HUES6 (cell line): ENCODE data around the gene ZDHHC7.
A peak's percentile ranks its signal among the peaks of the same experiment; 100 is the strongest.
"Not testable (repeated sequence)": the region's sequence is repeated elsewhere in the genome, so short reads cannot be mapped to it uniquely, and the experiment has no call there.

Source experiments
- H3K27ac ChIP-seq: 2 replicates; pipeline ENCODE4 v1.7.0; 2013; ENCODE audit warnings: low read depth, mild to moderate bottlenecking, low read length, inconsistent platforms
- H3K27me3 ChIP-seq: 2 replicates; pipeline ENCODE4 v1.6.1; 2013; ENCODE audit warnings: low read length; ENCODE audit not compliant: control insufficient read depth, insufficient read depth
- H3K36me3 ChIP-seq: 2 replicates; pipeline ENCODE4 v1.6.1; 2013; ENCODE audit warnings: low read length; ENCODE audit not compliant: control insufficient read depth, insufficient read depth
- H3K4me1 ChIP-seq: 2 replicates; pipeline ENCODE4 v1.6.1; 2013; ENCODE audit warnings: low read length; ENCODE audit not compliant: control insufficient read depth, insufficient read depth
- H3K4me3 ChIP-seq: 2 replicates; pipeline ENCODE4 v1.5.1; 2013; ENCODE audit warnings: low read depth, low read length
- H3K9ac ChIP-seq: one replicate; pipeline ENCODE4 v1.6.1; 2013; ENCODE audit warnings: mild to moderate bottlenecking, low read length
- H3K9me3 ChIP-seq: 2 replicates; pipeline ENCODE4 v1.6.1; 2013; ENCODE audit warnings: low read depth, low read length; ENCODE audit not compliant: control insufficient read depth, insufficient read depth

ZDHHC7 gene

GRCh38 chr16:85010931-85011845, at the start of gene ZDHHC7:
Gene ZDHHC7 (minus strand): TSS chr16:85011535. CDS start chr16:84990618, 20,917 bp downstream.
- H3K4me3 ChIP-seq = peak within 1 kb of the TSS; percentile 100
- no peaks in the 10 kb centered on the region for H3K36me3 ChIP-seq
- peaks cover 5% of the 10 kb centered on the region; the same call in 1 of the 2 replicates for H3K4me1 ChIP-seq
- peak within 1 kb of the TSS; percentile 95; the same call in 1 of the 2 replicates for H3K27ac ChIP-seq
- no peaks in the 10 kb centered on the region for H3K9me3 ChIP-seq
- peak within 1 kb of the TSS; percentile 97 for H3K9ac ChIP-seq
- no peaks in the 10 kb centered on the region for H3K27me3 ChIP-seq

GRCh38 chr16:85058909-85059308, 47.6 kb upstream of the ZDHHC7 start:
- Histone ChIP-seq H3K9me3 (no peaks in the 10 kb centered on the region), H3K36me3 (no peaks in the 10 kb centered on the region), H3K27ac (no peak overlapping the region), H3K9ac (no peak overlapping the region), H3K4me1 (peaks cover 30% of the 10 kb centered on the region), H3K4me3 (no peak overlapping the region), H3K27me3 (no peaks in the 10 kb centered on the region)

GRCh38 chr16:85057948-85058347, 46.6 kb upstream of the ZDHHC7 start:
- H3K27me3 ChIP-seq = no peaks in the 10 kb centered on the region
- no peak overlapping the region for H3K9ac ChIP-seq
- H3K4me3 ChIP-seq = no peak overlapping the region
- no peak overlapping the region for H3K27ac ChIP-seq
- no peaks in the 10 kb centered on the region for H3K9me3 ChIP-seq
- peaks cover 28% of the 10 kb centered on the region for H3K4me1 ChIP-seq
- no peaks in the 10 kb centered on the region for H3K36me3 ChIP-seq

- no peak overlapping the region for H3K27ac ChIP-seq
- H3K4me1 ChIP-seq = peaks cover 22% of the 10 kb centered on the region
- H3K27me3 ChIP-seq = no peaks in the 10 kb centered on the region
- no peak overlapping the region for H3K9ac ChIP-seq
- no peaks in the 10 kb centered on the region for H3K36me3 ChIP-seq
- no peak overlapping the region for H3K4me3 ChIP-seq
- no peaks in the 10 kb centered on the region for H3K9me3 ChIP-seq
These were observed 46.0 kb upstream of the ZDHHC7 start for GRCh38 chr16:85057212-85057889.

GRCh38 chr16:85056211-85056748, 44.9 kb upstream of the ZDHHC7 start:
- Histone ChIP-seq H3K27ac (no peak overlapping the region), H3K9ac (no peak overlapping the region), H3K9me3 (no peaks in the 10 kb centered on the region), H3K36me3 (no peaks in the 10 kb centered on the region), H3K27me3 (no peaks in the 10 kb centered on the region), H3K4me3 (no peak overlapping the region), H3K4me1 (peaks cover 14% of the 10 kb centered on the region)

- Histone ChIP-seq H3K27me3 (no peaks in the 10 kb centered on the region), H3K9ac (no peak overlapping the region), H3K9me3 (no peaks in the 10 kb centered on the region), H3K4me3 (no peak overlapping the region), H3K36me3 (no peaks in the 10 kb centered on the region), H3K27ac (no peak overlapping the region), H3K4me1 (peaks cover 16% of the 10 kb centered on the region)
These were observed 44.3 kb upstream of the ZDHHC7 start for GRCh38 chr16:85055493-85056210.

GRCh38 chr16:85054948-85055492, 43.7 kb upstream of the ZDHHC7 start:
- Histone ChIP-seq H3K4me3 (no peak overlapping the region), H3K36me3 (no peaks in the 10 kb centered on the region), H3K4me1 (peaks cover 18% of the 10 kb centered on the region), H3K27me3 (no peaks in the 10 kb centered on the region), H3K9me3 (no peaks in the 10 kb centered on the region), H3K27ac (no peak overlapping the region), H3K9ac (no peak overlapping the region)

GRCh38 chr16:85054321-85054720, 43.0 kb upstream of the ZDHHC7 start:
- H3K4me3 ChIP-seq, H3K9ac ChIP-seq, H3K9me3 ChIP-seq, H3K27ac ChIP-seq, H3K27me3 ChIP-seq, H3K36me3 ChIP-seq: not testable (repeated sequence)
- peaks cover 18% of the 10 kb centered on the region for H3K4me1 ChIP-seq

GRCh38 chr16:85052536-85052935, 41.2 kb upstream of the ZDHHC7 start:
- H3K4me1 ChIP-seq = peaks cover 20% of the 10 kb centered on the region
- no peak overlapping the region for H3K27ac ChIP-seq
- no peaks in the 10 kb centered on the region for H3K27me3 ChIP-seq
- no peaks in the 10 kb centered on the region for H3K9me3 ChIP-seq
- H3K9ac ChIP-seq = no peak overlapping the region
- no peaks in the 10 kb centered on the region for H3K36me3 ChIP-seq
- no peak overlapping the region for H3K4me3 ChIP-seq

- no peak overlapping the region for H3K27ac ChIP-seq
These were observed 40.3 kb upstream of the ZDHHC7 start for GRCh38 chr16:85051683-85052082.

More at GRCh38 chr16:85051683-85052082, 40.3 kb upstream of the ZDHHC7 start:
- Histone ChIP-seq H3K27me3 (no peaks in the 10 kb centered on the region), H3K36me3 (no peaks in the 10 kb centered on the region), H3K9me3 (no peaks in the 10 kb centered on the region), H3K4me3 (no peak overlapping the region), H3K4me1 (peaks cover 17% of the 10 kb centered on the region), H3K9ac (no peak overlapping the region)
